GM12801 (cell line): Measurements from ENCODE around the gene SF1.

ENCODE experiments used
- TF ChIP-seq, protein P1 (sequence below): IDR thresholded peaks from one replicate; pipeline ENCODE4 v1.5.1; 2011; ENCODE audit warnings: control low read depth; ENCODE audit not compliant: insufficient read length; ENCODE audit errors: extremely low read depth

SF1 gene

DNA sequence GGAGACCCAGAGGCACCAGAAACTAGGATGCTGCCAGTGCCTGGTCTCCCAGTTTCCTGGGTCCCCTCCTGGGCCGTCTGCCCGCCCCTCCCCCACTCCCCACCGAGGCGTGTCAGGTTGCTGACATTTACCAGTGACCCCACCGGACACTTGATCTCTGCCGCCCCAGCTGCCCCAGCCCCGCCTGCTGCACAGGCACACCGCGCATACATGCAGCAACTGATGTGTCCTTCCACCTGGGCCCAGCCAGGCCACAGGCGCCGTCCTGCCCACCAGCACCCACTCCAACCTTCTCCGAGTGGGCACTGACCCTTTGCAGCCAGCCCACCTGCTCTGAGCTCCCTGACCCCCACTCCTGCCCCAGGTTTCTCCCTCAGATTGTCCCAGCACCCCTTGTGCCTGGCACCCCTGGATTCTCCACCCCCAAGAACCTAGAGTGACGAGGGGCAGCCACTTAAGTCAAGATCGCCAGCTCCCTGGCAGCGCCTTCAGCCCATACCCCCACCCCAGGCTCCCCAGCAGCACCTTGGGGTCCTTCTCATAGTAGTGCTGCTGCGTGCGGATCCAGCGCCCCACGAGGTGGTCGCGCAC, 19.1 kb downstream of the SF1 start:
- TF ChIP-seq, protein P1, sequence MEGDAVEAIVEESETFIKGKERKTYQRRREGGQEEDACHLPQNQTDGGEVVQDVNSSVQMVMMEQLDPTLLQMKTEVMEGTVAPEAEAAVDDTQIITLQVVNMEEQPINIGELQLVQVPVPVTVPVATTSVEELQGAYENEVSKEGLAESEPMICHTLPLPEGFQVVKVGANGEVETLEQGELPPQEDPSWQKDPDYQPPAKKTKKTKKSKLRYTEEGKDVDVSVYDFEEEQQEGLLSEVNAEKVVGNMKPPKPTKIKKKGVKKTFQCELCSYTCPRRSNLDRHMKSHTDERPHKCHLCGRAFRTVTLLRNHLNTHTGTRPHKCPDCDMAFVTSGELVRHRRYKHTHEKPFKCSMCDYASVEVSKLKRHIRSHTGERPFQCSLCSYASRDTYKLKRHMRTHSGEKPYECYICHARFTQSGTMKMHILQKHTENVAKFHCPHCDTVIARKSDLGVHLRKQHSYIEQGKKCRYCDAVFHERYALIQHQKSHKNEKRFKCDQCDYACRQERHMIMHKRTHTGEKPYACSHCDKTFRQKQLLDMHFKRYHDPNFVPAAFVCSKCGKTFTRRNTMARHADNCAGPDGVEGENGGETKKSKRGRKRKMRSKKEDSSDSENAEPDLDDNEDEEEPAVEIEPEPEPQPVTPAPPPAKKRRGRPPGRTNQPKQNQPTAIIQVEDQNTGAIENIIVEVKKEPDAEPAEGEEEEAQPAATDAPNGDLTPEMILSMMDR, result no peak

DNA sequence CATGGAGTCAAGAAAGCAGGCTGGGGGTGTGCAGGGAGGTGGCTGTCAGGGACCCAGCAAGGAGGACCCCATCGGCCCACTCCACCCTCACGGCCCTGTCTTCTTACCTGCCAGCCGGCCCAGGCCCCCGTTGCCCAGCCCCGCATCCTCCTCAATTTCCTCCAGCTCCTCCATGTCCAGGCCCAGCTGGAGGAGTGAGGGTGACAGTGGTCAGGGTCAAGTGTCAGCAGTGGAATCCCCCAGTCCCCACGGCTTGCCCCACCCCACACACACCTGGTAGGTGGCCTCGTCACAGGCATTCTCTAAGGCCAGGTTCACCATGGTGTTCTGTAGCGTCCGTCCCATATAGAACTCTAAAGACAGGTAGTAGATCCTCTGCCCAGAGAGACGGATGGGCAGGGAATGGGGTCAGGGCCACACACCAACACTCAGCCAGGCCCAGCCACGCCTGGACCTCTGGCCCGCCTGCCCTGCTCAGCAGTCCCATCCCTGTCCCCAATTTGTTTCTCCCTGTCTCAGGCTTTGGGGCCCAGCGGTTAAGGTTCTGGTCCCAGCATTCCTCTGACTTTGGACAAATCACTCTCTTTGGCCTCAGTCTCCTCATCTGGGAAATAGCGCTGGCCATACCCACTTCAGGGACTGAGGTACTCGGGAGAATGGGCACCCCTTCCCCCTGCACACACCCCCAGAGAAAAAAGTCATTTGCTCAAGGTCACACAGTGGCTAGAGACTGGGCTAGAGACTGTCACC, 19.8 kb downstream of the SF1 start:
- TF ChIP-seq, protein P1, result no peak

- TF ChIP-seq, protein P1, result no peak
Measured at GRCh38 chr11:64757549-64758329, 20.6 kb downstream of the SF1 start.

GRCh38 chr11:64755681-64756361, 22.5 kb downstream of the SF1 start:
- TF ChIP-seq, protein P1, result no peak

GRCh38 chr11:64754919-64755662, 23.3 kb downstream of the SF1 start:
- TF ChIP-seq, protein P1, result no peak

- TF ChIP-seq, protein P1, result no peak
Measured at GRCh38 chr11:64754124-64754918, 24.0 kb downstream of the SF1 start.
